NCI-H187 (cell line): ENCODE measurements around the gene PPM1N.

ENCODE experiments used
- DNase-seq, 2 experiments: peaks; one replicate each; lab custom pipeline; 2025; lab: John Stamatoyannopoulos, UW

Gene PPM1N

DNA sequence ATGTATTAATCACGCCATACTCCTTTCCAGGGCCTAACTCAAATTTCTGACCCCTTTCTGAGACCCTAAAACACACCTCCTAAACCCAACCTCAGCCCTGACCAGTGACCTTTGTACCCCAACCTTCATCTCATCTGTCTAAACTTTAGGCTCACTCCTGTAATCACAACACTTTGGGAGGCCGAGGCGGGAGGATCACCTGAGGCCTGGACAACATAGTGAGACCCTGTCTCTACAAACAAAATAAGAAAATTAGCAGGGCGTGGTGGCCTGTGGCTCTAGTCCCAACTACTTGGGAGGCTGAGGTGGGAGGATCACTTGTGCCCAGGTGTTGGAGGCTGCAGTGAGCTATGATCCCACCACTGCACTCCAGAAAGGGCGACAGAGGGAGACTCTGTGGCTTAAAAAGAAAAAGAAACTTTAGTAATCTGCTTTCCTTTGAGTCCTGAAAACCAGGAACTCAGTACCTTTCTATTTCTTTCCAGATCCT lies 6.1 kb upstream of the PPM1N start:
- no peak for DNase-seq

DNA sequence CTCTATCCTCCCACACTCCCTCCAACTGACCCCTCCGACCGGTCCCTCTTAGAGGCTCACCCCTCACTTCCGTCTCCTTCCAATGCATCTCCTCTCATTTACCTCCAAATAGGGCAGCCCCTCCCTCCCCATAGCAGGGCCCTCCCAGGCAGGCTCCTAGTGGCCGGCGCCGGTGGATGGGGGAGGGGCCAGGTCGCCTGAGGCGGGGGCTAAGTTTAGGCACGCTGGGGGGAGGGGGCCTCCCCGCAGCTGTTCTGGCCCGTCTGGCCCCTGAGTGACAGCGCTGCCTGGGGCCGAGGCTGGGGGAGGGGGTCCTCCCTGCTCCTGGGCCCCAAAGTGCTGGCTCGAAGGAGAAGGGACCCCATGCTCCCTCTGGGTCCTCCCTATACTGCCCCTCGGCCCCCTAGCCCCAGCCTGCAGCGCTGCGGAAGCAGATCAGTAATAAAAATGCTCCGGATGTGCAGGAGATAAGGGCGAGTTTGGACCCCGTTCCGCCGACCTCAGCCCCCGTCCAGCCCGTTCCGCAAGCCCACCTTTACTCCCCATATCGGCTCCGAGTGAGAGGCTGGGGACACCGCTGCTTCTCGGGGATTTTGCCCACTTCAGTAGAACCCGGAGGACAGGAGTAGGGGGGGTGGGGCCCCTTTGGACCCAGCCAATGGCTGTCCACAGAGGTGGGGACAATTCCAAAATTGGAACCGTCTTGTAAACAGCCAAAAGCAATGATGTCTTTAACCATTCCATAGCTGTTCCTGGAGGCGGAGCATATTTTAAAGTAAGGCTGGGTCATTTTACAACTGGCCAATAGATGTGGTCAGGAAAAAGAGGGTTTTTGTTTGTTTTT lies 5.4 kb upstream of the PPM1N start:
- no peak for DNase-seq

DNA sequence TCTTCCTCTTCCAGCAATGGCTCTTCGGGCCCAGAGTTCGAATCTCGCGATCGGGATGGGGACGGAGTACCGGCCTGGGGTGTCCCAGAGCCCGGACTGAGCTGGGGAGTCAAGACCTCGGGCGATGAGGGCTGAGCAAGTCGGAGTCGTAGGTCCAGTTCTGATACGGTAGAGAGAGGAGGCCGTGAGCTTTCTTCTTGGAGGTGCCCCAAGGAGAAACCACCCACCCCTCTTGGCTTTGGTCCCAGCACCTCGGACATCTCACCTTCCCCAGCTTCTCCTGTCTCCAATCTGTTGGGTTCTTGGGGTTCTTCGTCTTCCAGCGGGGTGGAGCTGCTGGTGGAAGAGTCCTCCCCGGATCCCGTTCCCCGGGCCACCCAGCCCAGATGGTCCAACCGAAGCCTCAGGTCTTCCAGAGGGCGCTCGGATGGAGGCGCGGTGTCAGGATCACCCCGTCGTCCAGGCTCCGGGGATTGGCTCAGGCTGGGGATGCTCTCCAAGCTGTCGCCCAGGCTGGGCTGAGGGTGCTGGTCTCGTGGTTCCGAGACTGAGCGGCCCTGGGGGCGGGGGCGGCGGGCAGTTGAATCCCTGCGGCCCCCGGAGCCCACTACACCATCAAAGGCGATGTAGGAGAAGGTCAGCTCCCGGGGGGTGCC lies 3.9 kb upstream of the PPM1N start:
- DNase-seq: no peak

DNA sequence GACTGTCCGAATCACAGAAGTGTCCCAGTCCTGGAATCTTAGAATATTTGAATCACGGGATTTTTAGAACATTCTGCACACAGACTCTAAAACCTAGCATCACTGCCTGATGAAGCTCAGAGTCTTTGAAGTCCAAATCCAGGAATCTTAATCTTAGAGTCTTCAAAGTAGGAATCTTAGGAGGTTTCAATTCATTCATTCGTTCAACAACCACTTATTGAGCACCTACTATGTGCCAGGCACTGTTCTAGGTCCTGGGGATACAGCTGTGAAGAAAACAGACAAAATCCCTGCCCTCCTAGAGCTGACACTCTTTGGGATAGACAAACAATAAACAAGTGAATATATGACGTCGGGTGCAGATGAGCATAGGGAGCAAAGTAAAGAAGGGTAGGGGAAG lies 3.1 kb upstream of the PPM1N start:
- no peak for DNase-seq

DNA sequence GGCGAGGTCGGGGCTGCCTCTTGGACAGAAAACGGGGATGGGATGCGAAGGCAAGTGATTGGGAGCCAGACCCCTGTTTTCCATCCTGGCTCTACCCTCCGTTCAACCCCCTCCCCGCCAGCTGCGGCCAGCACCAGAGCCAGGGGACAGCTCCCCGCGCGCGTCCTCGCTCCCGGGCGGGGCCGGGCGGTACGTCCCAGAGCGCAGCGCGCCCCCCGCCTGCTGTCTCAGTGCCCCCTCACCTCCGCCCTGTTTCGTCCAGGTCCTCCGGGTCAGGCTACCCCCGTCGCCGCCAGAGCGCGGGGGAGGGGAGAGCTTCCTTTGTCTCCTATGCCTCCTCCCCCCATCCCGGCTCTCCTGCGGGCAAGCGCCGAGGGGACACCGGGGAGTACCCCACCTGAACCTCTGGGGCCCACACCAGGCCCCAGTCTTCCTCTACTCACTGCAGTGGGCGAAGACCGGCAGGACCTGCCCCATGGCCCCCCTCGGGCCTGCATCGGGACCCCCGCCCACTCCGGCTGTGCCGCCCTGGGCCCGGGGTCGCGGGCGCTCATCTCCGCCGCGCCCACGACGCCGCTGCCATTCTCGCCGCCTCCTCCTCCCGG lies 1.8 kb upstream of the PPM1N start:
- no peak for DNase-seq

DNA sequence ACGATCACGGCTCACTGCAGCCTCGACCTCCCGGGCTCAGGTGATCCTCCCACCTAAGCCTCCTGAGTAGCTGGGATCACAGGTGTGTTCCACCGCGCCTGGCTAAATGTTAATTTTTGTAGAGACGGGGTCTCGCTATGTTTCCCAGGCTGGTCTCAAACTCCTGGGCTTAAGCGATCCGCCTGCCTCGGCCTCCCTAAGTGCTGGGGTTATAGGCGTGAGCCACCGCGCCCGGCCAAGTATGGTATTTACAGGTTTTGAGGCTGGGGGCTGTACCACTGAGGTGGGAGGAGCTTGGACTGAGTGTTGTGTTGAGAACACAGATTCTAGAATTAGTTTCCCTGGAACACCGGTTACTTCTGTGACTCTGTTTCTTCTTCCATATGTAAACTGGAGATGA lies 452 bp upstream of the PPM1N start:
- DNase-seq: no peak

DNA sequence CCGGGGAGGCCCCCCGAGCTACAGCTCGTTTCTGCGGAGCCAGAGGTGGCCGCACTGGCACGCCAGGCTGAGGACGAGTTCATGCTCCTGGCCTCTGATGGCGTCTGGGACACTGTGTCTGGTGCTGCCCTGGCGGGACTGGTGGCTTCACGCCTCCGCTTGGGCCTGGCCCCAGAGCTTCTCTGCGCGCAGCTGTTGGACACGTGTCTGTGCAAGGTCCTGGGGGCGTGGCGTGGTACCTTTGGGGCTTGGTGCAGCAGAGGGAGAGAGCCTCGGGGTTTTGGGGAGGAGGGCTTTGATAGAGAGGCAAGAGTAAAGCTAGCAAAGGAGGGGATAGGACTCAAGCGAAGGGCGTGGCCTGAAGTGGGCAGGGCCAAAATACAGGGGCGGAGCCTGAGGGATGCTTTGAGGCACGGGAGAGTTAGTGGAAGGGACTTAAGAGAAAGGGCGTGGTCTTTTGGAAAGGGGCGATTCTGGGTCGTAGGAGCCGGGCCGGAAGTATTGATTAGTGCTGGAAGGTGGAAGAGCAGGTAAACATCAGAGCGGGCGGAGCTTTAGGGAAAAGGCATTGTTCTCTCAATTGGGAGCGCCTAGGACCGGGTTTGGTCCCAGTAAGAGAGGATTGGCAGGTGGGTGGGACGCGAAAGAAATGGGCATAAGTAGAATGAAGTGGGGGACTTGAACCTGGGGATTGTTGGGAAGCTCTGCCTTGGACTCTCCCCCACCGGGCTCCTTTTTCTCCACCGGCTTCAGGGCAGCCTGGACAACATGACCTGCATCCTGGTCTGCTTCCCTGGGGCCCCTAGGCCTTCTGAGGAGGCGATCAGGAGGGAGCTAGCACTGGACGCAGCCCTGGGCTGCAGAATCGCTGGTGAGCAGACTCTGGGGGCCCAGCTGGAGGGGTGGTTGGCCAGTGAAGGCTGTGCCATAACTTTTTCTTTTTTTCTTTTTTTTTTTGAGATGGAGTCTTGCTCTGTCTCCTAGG lies 1.2 kb downstream of the PPM1N start:
- DNase-seq: peak; percentile 44 to 50

DNA sequence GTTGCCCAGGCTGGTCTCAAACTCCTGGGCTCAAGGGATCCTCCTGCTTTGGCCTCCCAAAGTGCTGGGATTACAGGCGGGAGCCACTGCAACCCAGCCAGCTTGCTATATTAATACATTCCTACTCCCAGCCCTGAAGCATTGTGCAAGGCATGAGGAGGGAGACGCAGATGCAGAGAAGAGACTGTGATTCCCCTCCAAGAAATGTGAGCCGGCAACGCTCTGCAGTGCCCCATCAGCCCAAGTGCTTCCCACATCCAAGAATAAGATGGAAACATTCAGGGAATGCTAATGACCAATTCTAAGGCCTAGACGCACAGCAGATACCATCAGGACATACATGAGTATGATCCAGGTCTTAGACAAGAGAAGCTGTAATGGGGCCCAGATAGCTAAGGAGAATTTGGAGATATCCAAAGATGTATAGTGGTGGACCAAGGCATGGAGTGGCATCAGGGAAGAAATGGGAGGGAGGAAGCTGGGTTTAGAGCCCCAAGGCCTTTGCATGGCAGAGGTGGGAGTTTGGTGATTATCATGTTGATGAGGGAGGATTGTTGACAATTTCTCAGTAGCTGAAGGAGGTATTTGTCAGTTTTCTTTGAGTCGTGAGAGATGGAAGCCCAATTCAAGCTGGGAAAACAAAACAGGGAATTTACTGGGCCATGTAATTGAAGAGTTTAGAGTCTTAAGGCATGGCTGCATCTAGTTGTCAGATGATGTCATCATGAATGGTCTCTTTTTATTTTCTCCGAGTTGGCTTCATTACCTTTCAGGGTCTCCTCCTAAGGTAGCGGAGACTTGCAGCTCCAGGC lies 2.9 kb downstream of the PPM1N start:
- DNase-seq: no peak

DNA sequence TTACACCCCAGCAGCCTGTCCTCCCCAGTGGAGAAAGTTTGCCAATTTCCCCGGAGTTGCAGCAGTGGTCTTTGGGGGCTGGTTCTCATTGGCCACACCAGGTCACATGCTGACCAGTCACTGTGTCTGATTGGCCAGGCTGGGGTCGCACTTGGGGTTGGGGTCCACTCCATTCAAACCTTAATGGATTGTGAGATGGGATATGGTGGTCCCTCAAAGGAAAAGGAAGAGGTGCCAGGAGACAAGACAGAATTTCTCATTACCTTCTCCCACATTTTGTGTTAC lies 3.4 kb downstream of the PPM1N start:
- no peak for DNase-seq

DNA sequence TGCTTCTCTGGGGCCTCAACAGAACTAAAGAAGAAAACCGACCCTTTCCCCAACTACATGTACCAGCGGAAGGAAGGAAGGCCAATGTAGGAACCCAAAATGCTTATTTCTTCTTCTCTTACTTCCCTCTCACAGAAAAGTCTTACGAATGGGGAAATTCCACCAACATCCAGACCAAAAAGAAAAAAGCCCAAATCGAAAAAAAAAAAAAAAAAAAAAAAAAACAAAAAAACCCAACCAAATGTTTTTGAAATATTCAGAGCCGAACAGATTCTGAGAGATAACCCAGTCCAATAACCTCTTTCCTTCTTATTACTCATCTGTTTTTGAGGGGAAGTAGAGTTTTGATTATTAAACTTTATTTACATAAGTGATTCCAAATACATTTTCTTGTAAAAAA lies 3.9 kb downstream of the PPM1N start:
- DNase-seq: no peak

DNA sequence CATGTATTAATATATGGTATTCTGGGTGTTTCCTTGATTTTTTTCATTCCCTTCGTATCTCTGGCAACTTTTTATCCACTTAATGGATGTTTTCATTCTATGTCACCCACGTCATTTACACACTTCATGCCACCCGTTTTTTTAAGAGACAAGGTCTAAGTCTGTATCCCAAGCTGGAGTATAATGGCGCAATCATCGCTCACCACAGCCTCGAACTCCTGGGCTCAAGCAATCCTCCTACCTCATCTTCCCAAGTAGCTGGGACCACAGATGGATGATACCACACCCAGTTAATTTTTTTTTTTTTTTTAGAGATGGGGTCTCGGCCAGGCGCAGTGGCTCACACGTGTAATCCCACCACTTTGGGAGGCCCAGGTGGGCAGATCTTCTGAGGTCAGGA lies 5.7 kb downstream of the PPM1N start:
- no peak for DNase-seq

DNA sequence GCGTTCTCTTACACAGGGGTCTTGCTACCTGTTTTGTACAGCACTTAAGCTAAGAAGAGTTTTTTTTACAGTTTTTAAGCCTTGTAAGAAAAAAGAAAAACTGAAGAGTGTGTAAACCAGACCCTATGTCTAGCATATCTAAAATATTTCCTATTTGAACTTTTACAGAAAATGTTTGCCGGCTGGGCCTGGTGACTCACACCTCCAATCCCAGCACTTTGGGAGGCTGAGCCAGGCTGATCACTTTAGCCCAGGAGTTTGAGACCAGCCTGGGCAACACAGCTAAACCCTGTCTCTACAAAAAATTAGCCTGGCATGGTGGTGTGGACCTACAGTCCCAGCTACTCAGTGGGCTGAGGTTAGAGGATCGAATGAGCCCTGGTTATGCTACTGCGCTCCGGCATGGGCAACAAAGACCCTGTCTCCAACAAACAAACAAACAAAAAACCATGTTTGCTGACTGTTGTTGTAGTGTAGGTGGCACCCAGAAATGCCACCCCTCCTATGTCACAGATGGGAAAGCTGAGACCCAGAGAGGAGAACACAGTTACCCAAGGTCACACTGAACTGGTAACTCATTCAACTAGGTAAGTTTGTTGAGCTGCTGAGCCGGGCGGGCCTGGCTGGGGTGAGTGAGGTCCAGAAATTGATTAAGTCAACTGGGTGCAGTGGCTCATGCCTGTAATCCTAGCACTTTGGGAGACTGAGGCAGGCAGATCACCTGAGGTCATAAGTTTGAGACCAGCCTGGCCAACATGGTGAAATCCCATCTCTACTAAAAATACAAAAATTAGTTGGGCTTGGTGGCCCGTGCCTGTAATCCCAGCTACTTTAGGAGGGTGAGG lies 7.1 kb downstream of the PPM1N start:
- DNase-seq: no peak

DNA sequence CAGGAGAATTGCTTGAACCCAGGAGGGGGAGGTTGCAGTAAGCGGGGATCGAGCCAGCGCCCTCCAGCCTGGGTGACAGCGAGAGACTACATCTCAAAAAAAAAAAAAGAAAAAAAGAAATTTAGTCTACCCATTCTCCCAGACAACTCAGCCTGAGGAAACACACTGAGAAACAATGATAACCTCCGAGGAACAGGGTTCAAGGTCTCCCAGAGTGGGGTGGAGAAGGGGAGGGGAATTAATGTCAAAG lies 7.7 kb downstream of the PPM1N start:
- DNase-seq: no peak

DNA sequence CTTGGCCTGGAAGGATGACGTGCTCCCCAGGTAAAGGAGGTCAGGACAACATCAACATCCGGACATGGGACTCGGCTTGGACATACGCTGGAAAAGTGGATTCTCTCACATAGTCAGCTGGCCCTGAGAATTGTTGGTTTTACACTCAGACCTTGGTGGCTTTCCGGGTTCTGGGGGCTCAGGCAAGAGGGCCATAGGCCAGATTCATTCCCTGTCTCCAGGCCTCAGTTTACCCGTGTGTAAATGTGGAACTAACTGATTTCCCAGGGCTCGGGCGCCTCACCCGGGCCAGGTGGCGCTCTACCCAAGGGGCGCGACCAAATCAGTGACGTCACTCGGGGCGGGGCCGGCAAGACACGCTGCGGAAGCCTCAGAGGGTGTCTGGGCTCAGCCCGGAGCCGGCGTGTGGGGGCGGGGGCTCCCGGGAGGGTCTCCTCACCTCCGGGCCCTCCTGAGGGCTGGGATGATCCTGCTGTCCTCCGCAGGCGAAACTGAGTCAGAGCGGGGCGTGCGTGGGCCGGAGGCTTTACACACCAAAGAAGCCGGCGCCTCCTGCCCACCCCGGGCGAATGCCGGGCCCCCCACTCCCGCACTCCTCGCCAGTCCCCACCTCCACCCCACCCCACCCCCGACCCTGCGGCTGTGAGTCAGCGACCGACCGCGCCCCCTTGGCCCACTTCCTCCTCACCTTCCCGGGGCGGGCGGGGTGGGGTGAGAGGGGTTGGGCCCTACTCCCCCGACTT lies 8.2 kb downstream of the PPM1N start:
- peak; percentile 78 to 91 for DNase-seq

DNA sequence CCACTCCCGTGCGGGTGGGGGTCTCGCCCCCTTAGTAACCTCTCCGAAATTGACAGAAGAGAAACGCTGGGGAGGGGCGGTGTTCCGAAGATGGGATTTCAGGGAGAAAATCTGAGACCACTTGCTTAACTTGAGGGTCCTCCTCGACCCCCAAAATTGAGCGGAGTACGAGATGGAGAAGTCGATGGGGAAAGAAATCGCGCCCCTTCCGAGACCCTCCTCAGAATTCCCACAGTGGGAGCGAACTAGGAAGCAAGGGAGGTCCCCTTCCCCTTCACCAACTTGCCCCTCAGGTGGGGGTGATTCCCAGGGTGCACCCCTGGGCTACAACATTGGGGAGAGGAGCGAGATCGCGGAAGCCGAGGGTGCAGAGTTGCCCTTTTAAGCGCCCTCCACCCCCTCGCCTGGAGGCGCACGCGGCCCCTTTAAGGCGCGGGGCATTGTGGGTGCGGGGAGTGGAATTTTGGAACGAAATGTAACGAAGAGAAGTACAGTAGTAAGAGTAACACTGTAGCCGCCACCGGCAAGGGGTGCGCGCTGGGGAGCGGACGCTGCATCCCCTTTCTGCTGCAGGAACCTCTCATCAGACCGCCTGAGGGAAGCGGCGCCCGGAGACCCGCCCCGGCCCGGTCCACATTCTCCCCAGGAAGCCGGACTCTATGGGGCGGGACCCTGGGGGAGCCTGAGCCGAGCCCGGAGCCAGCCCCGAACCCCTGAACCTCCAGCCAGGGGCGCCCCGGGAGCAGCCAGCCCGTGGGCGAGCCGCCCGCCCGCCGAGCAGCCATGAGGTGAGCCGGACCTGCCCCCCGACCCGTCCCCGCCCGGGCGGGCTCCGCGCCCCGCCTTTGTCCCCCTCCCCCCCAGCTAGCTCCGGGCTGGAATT lies 9.0 kb downstream of the PPM1N start, which contains the start of gene VASP:
TSS of gene VASP (plus strand) at position 491 of the 883 bp plus-strand sequence. CDS start at position 784, 293 bp downstream.
- peak; percentile 26 to 36 for DNase-seq

DNA sequence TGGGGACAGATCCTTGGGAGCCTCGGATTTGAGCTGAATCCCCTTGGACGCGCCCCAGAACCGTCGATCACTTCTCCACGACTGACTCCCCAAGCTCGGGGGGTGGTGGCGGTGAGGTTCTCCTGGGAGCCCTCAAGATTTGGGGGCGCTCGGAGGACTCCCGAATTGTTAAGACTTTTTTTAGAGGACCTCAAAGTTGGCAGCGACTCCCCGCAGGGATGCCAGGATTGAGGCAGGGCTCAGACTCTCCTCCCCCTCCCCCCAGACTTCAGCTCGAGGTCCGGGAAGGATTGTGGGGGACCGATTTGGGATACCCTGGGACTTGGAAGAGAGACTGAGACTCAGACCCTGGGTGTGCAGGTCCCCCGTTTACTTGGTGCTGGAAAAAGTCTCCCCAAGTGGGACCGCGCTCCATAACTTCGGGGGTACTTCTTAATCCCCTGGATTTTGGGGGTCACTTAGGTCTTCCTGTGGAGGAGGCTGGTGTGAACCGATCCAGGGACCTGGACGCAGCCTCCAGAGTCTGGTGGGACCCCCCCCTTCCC lies 9.7 kb downstream of the PPM1N start:
- no peak for DNase-seq

DNA sequence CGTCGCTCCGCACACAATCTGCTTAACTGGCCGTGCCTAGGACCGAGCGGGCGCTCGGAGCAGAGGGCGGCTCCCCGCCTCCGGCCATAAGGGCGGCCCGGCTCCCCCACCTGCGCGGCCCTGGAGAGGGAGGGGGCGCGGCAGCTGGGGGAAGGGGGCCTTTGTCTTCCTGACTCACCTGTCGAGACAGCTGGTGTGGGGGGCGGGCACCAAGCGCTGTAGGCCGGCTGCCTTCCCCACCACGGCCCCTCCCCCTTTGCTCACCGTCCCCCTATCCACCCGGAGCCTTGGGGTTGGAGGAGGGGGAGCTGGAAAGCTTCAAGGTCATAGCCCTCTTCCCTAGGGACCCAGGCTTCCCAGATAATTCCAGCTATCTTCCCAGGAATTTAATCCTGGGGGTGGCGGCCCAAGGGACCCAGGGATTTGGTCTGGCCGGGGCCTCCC lies 10.2 kb downstream of the PPM1N start:
- peak in 1 of 2 experiments; percentile 14 for DNase-seq
